GM12878 (cell line): ENCODE results near the gene RASL10A. TPM values are rescaled to one million over a fixed set of nuclear protein-coding genes. Genes with fewer than 3 reads are reported as not detected.

ENCODE experiments used
- BCLAF1 ChIP-seq: fragments of 450-650 bp; IDR thresholded peaks from 2 replicates; pipeline ENCODE4 v1.6.1; 2017; ENCODE audit warnings: antibody characterized with exemption, mild to moderate bottlenecking, moderate library complexity
- CBX5 ChIP-seq: sonication (generic); IDR thresholded peaks from 2 replicates; pipeline ENCODE4 v1.6.1; 2016; ENCODE audit warnings: low read depth, moderate library complexity, mild to moderate bottlenecking, inconsistent platforms
- MXI1 ChIP-seq: fragments of 150-350 bp; IDR thresholded peaks from 2 replicates; pipeline ENCODE4 v1.6.1; 2011; ENCODE audit warnings: low read depth, mild to moderate bottlenecking, inconsistent platforms, low read length, improper control_type of control experiment
- RAD21 ChIP-seq: IDR thresholded peaks from 2 replicates; pipeline ENCODE4 v1.6.1; 2011; ENCODE audit warnings: mild to moderate bottlenecking, low read depth, low read length, moderate library complexity; ENCODE audit not compliant: insufficient read depth
- SUPT20H ChIP-seq: IDR thresholded peaks from 2 replicates; pipeline ENCODE4 v1.6.1; 2011; ENCODE audit warnings: low read depth, mild to moderate bottlenecking, low read length, moderate library complexity, borderline replicate concordance; ENCODE audit not compliant: control insufficient read depth
- polyA plus RNA-seq, 11 experiments: library from polyadenylated mRNA; depleted of rRNA in 4 of 11; unstranded in 6 of 11; stranded (reverse) in 5 of 11; fragments of >200 nt; fragmentation: Nextera tagmentation in 4 of 11; fragmentation: Illumina TruSeq in 1 of 11; extraction: Ambion mirVana in 4 of 11; extraction: Trizol in 1 of 11; gene quantifications; 1 replicate in 1 of 11; 2 replicates in 10 of 11; pipeline versions ENCODE4 v1.2.1 to v1.2.3, GENCODE V29; 2011 to 2016; ENCODE audit warnings: inconsistent platforms in 2 of 11, missing spikeins in 2 of 11, low read depth in 1 of 11
- total RNA-seq, 4 experiments: library from RNA; depleted of rRNA in 3 of 4; stranded (reverse); fragments of >200 nt in 3 of 4; fragmentation: Illumina TruSeq in 1 of 4; extraction: Trizol in 1 of 4; gene quantifications; 2 replicates each; pipeline versions ENCODE4 v1.2.1 to v1.2.3, GENCODE V29; 2013 to 2021
- TF ChIP-seq, protein P1 (sequence below): fragments of 450-650 bp; IDR thresholded peaks from 2 replicates; pipeline ENCODE4 v1.6.1; 2017; ENCODE audit warnings: mild to moderate bottlenecking, moderate library complexity
- TF ChIP-seq, protein P2 (sequence below): IDR thresholded peaks from 2 replicates; pipeline ENCODE4 v1.6.1; 2012; ENCODE audit warnings: low read depth, low read length, improper control_type of control experiment
- TF ChIP-seq, protein P3 (sequence below): fragments of 450-650 bp; IDR thresholded peaks from 2 replicates; pipeline ENCODE4 v1.6.1; 2018; ENCODE audit warnings: mild to moderate bottlenecking, low read depth, moderate library complexity; ENCODE audit not compliant: partially characterized antibody

RASL10A gene
- total and polyA plus RNA-seq, 10 of the 15 experiments (the other 5 are each of a cell fraction or from before 2014, with no cell fraction given), result 0.12 to 0.46 (median 0.21) TPM; not detected in 6

DNA sequence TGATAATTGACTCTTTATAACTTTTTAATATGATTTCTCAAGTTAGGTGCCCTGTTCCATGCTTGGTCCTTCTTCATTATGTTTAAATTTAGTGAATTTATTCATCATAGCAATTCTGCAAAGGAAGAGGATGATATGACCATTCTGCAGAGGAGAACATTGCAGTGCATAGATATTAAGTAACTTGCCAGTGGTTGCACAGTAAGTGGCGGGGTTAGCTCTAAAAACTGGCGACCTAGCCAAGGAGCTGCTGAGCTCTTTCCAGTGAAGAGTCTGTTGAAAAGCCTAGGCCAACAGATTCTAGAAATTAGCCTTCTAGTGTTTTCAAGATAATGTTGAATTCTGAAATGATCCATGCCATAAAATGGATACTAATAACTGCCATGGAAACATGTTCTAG is 42.9 kb downstream of the RASL10A start (continued):
- TF ChIP-seq SUPT20H (no peak), BCLAF1 (no peak), CBX5 (no peak), MXI1 (no peak), RAD21 (no peak)
- TF ChIP-seq, protein P1, sequence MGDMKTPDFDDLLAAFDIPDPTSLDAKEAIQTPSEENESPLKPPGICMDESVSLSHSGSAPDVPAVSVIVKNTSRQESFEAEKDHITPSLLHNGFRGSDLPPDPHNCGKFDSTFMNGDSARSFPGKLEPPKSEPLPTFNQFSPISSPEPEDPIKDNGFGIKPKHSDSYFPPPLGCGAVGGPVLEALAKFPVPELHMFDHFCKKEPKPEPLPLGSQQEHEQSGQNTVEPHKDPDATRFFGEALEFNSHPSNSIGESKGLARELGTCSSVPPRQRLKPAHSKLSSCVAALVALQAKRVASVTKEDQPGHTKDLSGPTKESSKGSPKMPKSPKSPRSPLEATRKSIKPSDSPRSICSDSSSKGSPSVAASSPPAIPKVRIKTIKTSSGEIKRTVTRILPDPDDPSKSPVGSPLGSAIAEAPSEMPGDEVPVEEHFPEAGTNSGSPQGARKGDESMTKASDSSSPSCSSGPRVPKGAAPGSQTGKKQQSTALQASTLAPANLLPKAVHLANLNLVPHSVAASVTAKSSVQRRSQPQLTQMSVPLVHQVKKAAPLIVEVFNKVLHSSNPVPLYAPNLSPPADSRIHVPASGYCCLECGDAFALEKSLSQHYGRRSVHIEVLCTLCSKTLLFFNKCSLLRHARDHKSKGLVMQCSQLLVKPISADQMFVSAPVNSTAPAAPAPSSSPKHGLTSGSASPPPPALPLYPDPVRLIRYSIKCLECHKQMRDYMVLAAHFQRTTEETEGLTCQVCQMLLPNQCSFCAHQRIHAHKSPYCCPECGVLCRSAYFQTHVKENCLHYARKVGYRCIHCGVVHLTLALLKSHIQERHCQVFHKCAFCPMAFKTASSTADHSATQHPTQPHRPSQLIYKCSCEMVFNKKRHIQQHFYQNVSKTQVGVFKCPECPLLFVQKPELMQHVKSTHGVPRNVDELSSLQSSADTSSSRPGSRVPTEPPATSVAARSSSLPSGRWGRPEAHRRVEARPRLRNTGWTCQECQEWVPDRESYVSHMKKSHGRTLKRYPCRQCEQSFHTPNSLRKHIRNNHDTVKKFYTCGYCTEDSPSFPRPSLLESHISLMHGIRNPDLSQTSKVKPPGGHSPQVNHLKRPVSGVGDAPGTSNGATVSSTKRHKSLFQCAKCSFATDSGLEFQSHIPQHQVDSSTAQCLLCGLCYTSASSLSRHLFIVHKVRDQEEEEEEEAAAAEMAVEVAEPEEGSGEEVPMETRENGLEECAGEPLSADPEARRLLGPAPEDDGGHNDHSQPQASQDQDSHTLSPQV, result no peak
- TF ChIP-seq, protein P2, sequence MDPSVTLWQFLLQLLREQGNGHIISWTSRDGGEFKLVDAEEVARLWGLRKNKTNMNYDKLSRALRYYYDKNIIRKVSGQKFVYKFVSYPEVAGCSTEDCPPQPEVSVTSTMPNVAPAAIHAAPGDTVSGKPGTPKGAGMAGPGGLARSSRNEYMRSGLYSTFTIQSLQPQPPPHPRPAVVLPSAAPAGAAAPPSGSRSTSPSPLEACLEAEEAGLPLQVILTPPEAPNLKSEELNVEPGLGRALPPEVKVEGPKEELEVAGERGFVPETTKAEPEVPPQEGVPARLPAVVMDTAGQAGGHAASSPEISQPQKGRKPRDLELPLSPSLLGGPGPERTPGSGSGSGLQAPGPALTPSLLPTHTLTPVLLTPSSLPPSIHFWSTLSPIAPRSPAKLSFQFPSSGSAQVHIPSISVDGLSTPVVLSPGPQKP, result no peak
- TF ChIP-seq, protein P3, sequence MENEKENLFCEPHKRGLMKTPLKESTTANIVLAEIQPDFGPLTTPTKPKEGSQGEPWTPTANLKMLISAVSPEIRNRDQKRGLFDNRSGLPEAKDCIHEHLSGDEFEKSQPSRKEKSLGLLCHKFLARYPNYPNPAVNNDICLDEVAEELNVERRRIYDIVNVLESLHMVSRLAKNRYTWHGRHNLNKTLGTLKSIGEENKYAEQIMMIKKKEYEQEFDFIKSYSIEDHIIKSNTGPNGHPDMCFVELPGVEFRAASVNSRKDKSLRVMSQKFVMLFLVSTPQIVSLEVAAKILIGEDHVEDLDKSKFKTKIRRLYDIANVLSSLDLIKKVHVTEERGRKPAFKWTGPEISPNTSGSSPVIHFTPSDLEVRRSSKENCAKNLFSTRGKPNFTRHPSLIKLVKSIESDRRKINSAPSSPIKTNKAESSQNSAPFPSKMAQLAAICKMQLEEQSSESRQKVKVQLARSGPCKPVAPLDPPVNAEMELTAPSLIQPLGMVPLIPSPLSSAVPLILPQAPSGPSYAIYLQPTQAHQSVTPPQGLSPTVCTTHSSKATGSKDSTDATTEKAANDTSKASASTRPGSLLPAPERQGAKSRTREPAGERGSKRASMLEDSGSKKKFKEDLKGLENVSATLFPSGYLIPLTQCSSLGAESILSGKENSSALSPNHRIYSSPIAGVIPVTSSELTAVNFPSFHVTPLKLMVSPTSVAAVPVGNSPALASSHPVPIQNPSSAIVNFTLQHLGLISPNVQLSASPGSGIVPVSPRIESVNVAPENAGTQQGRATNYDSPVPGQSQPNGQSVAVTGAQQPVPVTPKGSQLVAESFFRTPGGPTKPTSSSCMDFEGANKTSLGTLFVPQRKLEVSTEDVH, result no peak
